Endothelial cell of umbilical vein (primary cell): Measurements from ENCODE around the gene PLEKHM2. TPM values are rescaled to one million over a fixed set of nuclear protein-coding genes. Genes with fewer than 3 reads are reported as not detected.

Experiments used
- BruUV-seq: library from RNA; stranded (reverse); fragments of 400-500 nt; replicated peaks from 2 replicates; lab custom pipeline; 2021; lab: Mats Ljungman, UMichigan
- CTCF ChIA-PET: fragments of 300-600, 350-600 bp; sonication (Branson Sonifier 250); formaldehyde crosslinking; loops from one replicate; lab custom pipeline; 2021; ENCODE audit warnings: antibody characterized with exemption, inconsistent platforms; lab: Charles Lee
- POLR2A ChIA-PET: fragments of 300-600, 350-600 bp; sonication (Branson Sonifier 250); formaldehyde crosslinking; loops from one replicate; lab custom pipeline; 2021; ENCODE audit warnings: antibody characterized with exemption, inconsistent platforms; lab: Charles Lee
- DNase-seq: peaks from one replicate; pipeline ENCODE4 v3.0.0-alpha.2; 2011; ENCODE audit warnings: low read depth, low spot score
- FAIRE-seq: peaks from 2 replicates; lab custom pipeline; 2011; peaks lifted over from hg19 to GRCh38; lab: Jason Lieb, UNC
- H2AFZ ChIP-seq: 2 replicates; pipeline ENCODE4 v1.6.0; 2012; ENCODE audit warnings: low read depth, low read length, control low read depth, inconsistent platforms
- H3K27ac ChIP-seq: 2 replicates; pipeline ENCODE4 v1.5.1; 2011; ENCODE audit warnings: low read depth, mild to moderate bottlenecking, control low read depth, low read length, moderate library complexity; ENCODE audit not compliant: insufficient read depth
- H3K27me3 ChIP-seq, 2 experiments: 2 replicates each; pipeline versions ENCODE4 v1.6.0 to v1.6.1; 2011; ENCODE audit warnings: low read length in 2 of 2, mixed read lengths in 1 of 2; ENCODE audit not compliant: control insufficient read depth in 2 of 2, insufficient read depth in 2 of 2
- H3K36me3 ChIP-seq, 2 experiments: 2 replicates in 1 of 2; 3 replicates in 1 of 2; pipeline ENCODE4 v1.5.1; 2011; ENCODE audit warnings: low read length in 2 of 2, mild to moderate bottlenecking in 1 of 2, moderate library complexity in 1 of 2; ENCODE audit not compliant: control insufficient read depth in 2 of 2, insufficient read depth in 2 of 2; ENCODE audit errors: extremely low read depth in 1 of 2
- H3K4me1 ChIP-seq: 3 replicates; pipeline ENCODE4 v1.5.1; 2011; ENCODE audit warnings: mild to moderate bottlenecking, low read length; ENCODE audit not compliant: control insufficient read depth, insufficient read depth; ENCODE audit errors: extremely low read depth
- H3K4me2 ChIP-seq: 2 replicates; pipeline ENCODE4 v1.6.1; 2011; ENCODE audit warnings: low read length, control low read depth, mixed read lengths; ENCODE audit not compliant: insufficient read depth
- H3K4me3 ChIP-seq, 3 experiments: fragments of 200-600 bp in 1 of 3; sonication (generic), shearing (Covaris generic) in 1 of 3; replicated peaks in 1 of 3; 2 replicates each; pipeline ENCODE4 v1.5.1; 2011 to 2016; ENCODE audit warnings: control low read depth in 3 of 3, low read length in 3 of 3, mild to moderate bottlenecking in 2 of 3, inconsistent platforms in 1 of 3, low read depth in 1 of 3, moderate library complexity in 1 of 3; ENCODE audit not compliant: insufficient read depth in 1 of 3
- H3K79me2 ChIP-seq: 2 replicates; pipeline ENCODE4 v1.6.0; 2012; ENCODE audit warnings: low read length, inconsistent platforms; ENCODE audit not compliant: control insufficient read depth, insufficient read depth
- H3K9ac ChIP-seq: replicated peaks from 2 replicates; pipeline ENCODE3; 2011; ENCODE audit warnings: low read length, control low read depth; ENCODE audit not compliant: insufficient read depth; ENCODE audit errors: extremely low read depth
- H3K9me1 ChIP-seq: replicated peaks from 3 replicates; pipeline ENCODE4 v1.6.0; 2011; ENCODE audit warnings: mild to moderate bottlenecking, low read length; ENCODE audit not compliant: control insufficient read depth, insufficient read depth; ENCODE audit errors: extremely low read depth
- H3K9me3 ChIP-seq: replicated peaks from 2 replicates; pipeline ENCODE4 v1.5.1; 2012; ENCODE audit warnings: low read length, inconsistent platforms; ENCODE audit not compliant: control insufficient read depth, insufficient read depth
- H4K20me1 ChIP-seq: replicated peaks from 2 replicates; pipeline ENCODE3; 2011; ENCODE audit warnings: mild to moderate bottlenecking, low read length; ENCODE audit not compliant: control insufficient read depth, insufficient read depth; ENCODE audit errors: extremely low read depth
- CTCF ChIP-seq, 2 donors: IDR thresholded peaks; 1 replicate in 1 of 2; 2 replicates in 1 of 2; pipeline ENCODE4 v1.5.1; 2011; ENCODE audit warnings: low read length in 2 of 2, mild to moderate bottlenecking in 2 of 2, moderate library complexity in 2 of 2, control low read depth in 1 of 2, inconsistent platforms in 1 of 2, low read depth in 1 of 2; ENCODE audit not compliant: insufficient read depth in 1 of 2; ENCODE audit errors: extremely low read depth in 1 of 2
- EZH2 ChIP-seq: IDR thresholded peaks from 2 replicates; pipeline ENCODE4 v1.6.1; 2012; ENCODE audit warnings: borderline replicate concordance, low read depth, mild to moderate bottlenecking, moderate library complexity, low read length, inconsistent platforms; ENCODE audit not compliant: severe bottlenecking
- FOS ChIP-seq: IDR thresholded peaks from 2 replicates; pipeline ENCODE4 v1.6.1; 2011; ENCODE audit warnings: mild to moderate bottlenecking, low read length, moderate library complexity, borderline replicate concordance; ENCODE audit not compliant: insufficient read depth
- GATA2 ChIP-seq: IDR thresholded peaks from 2 replicates; pipeline ENCODE4 v1.7.0; 2011; ENCODE audit warnings: low read depth, mild to moderate bottlenecking, moderate library complexity, mixed read lengths, low read length; ENCODE audit not compliant: insufficient read length, insufficient read depth
- JUN ChIP-seq: IDR thresholded peaks from 2 replicates; pipeline ENCODE4 v1.6.1; 2011; ENCODE audit warnings: borderline replicate concordance, low read depth; ENCODE audit not compliant: insufficient read length, insufficient read depth
- MAX ChIP-seq: IDR thresholded peaks from 2 replicates; pipeline ENCODE4 v1.6.1; 2011; ENCODE audit not compliant: insufficient read depth, insufficient read length
- MYC ChIP-seq: IDR thresholded peaks from one replicate; pipeline ENCODE4 v1.6.1; 2011; ENCODE audit warnings: mild to moderate bottlenecking, low read depth, low read length
- POLR2A ChIP-seq: IDR thresholded peaks from 2 replicates; pipeline ENCODE4 v1.6.1; 2012; ENCODE audit warnings: low read depth, mild to moderate bottlenecking, control low read depth, low read length
- POLR2AphosphoS5 ChIP-seq: IDR thresholded peaks from 2 replicates; pipeline ENCODE4 v1.6.1; 2012; ENCODE audit warnings: low read depth, mild to moderate bottlenecking, control low read depth, low read length, moderate library complexity; ENCODE audit not compliant: insufficient read depth
- dilution Hi-C: fragments of 300-500 bp; cut with MboI; formaldehyde crosslinking; loops from one replicate; pipeline ENCODE4 v1.15.0; 2019; ENCODE audit warnings: low sequenced_read_pairs; ENCODE audit not compliant: extremely low pct_ligation_motif_present
- intact Hi-C: fragments of 100-400 bp; cut with micrococcal nuclease; formaldehyde crosslinking; loops from one replicate; pipeline ENCODE4 v1.10.0; 2022
- polyA plus RNA-seq, 4 experiments: library from polyadenylated mRNA; depleted of rRNA in 3 of 4; stranded (reverse) in 3 of 4; unstranded in 1 of 4; fragments of >200 nt; gene quantifications; 2 replicates each; pipeline versions ENCODE4 v1.2.1 to v1.2.3, GENCODE V29; 2011 to 2012; ENCODE audit warnings: missing spikeins in 1 of 4
- total RNA-seq: library from RNA; stranded (reverse); gene quantifications from 2 replicates; pipeline ENCODE4 v1.2.3, GENCODE V29; 2021

PLEKHM2 gene
- total and polyA plus RNA-seq, 2 donors (not counting 3 experiments of a cell fraction or from before 2014, with no cell fraction given), result 60.6 to 67.5 TPM

- dilution Hi-C loops, result no loop called here
- Histone ChIP-seq H3K9me1 (no peaks in the 10 kb centered on the region), H3K36me3 (no peaks in the 10 kb centered on the region), H4K20me1 (no peaks in the 10 kb centered on the region), H3K27ac (no peak overlapping the region), H3K4me1 (no peaks in the 10 kb centered on the region), H3K4me2 (no peak overlapping the region), H3K79me2 (no peaks in the 10 kb centered on the region), H2AFZ (no peak overlapping the region), H3K4me3 (no peak overlapping the region), H3K9ac (no peak overlapping the region), H3K9me3 (no peaks in the 10 kb centered on the region), H3K27me3 (no peaks in the 10 kb centered on the region)
- POLR2A ChIA-PET, result no interaction called here
- CTCF ChIA-PET, result no interaction called here
- TF ChIP-seq JUN (no peak), CTCF (IDR thresholded peaks at IDR 0.05; ENCODE audit: extremely low read depth in 1 of 2, insufficient read depth in 1 of 2, low read depth in 1 of 2, low read length in 2 of 2) (no peak), MYC (no peak), FOS (no peak), MAX (no peak), POLR2A (no peak), GATA2 (no peak), POLR2AphosphoS5 (no peak), EZH2 (no peak)
- FAIRE-seq, result no peak
- intact Hi-C loops, result no loop called here
- DNase-seq, result no peak
- BruUV-seq, result no TSS peak
These were observed 8.1 kb upstream of the PLEKHM2 start for GRCh38 chr1:15676010-15676409.
